Measurements from ENCODE around the gene AP1S2.
"Not testable (repeated sequence)": the region's sequence is repeated elsewhere in the genome, so short reads cannot be mapped to it uniquely, and the experiment has no call there.

Gene AP1S2

DNA sequence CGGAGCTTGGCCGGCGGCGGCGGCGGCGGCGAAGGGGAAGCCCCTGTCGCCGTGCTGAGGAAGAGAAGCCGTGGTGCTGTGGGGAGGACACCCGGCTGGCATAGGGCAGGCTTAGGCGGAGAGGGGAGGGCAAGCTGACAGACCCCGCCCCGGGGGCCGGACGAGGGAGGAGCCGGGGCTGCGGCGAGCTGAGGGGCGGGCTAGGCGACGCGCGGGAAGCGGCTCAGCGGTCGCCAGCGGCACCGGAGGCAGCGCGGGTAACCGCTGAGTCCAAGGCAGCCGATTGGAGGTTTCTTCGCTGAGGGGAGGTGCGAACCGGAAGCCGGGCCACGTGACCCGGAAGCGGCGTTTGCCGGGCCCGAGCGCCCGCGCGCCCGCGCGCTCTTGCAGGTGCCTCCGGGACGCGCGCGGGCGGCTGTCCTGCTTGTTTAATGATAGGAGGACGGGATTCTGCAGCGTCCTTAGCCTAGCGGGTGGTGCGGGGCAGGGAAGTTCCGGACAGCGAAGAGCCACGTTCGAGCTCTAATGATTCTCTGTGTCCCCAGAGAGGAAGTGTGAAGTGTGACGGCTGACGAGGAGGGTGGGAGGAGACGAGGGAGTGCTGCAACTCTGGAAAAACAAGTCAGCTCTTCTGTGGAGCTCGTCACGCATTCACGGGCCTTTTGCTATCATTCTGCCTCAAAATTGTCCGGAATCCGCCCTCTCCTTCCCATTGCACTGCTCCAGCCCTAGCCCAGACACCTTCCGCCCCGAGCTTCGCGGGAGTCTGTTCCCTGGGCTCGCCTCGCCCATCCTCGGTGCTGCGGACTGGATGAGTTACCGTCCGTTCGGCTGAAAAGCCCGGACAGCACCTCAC is at the start of gene AP1S2:
TSS of gene AP1S2 (minus strand) at position 102 of the 856 bp plus-strand sequence. CDS start 2,289 bp downstream, outside the sequence.
- DNase-seq (ENCODE audit: low spot score) = peak; percentile 87

DNA sequence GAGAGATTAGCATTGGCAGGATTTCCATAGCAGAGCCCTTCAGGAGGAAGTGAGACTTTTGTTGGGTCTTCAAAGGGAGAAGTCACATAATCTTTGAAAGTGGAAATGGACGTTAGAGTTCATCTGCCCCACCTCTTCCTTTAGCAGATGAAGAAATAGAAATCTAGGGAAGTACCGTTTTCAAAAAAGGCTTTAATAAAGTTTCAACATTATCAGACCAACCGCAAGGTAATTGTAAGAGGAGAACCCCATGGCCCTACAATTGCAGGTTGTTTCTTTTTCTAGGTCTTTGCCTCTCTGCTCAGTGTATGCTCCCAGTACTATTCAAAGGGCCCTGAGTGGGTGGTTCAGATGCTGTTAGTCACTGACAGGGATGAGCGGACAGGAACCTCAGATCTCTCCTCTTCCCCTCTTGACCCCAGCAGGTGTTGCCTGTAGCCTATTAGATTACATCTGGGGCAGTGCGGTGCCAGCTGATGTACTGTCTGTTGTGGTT is 48.6 kb upstream of the AP1S2 start:
- DNase-seq (ENCODE audit: low spot score) = peak; percentile 23

- no peak for DNase-seq (ENCODE audit: low spot score)
Measured at GRCh38 chrX:15895334-15895733, 40.7 kb upstream of the AP1S2 start.

- DNase-seq (ENCODE audit: low spot score) = no peak
Measured at GRCh38 chrX:15894724-15895123, 40.1 kb upstream of the AP1S2 start.

- no peak for DNase-seq (ENCODE audit: low spot score)
Measured at GRCh38 chrX:15890463-15890862, 35.9 kb upstream of the AP1S2 start.

GRCh38 chrX:15888062-15888461 is 33.4 kb upstream of the AP1S2 start:
- DNase-seq (ENCODE audit: low spot score) = no peak

- no peak for DNase-seq (ENCODE audit: low spot score)
Measured at GRCh38 chrX:15883540-15883863, 28.9 kb upstream of the AP1S2 start.

GRCh38 chrX:15882704-15883539 is 28.3 kb upstream of the AP1S2 start:
- DNase-seq (ENCODE audit: low spot score) = no peak

- no peak for DNase-seq (ENCODE audit: low spot score)
Measured at GRCh38 chrX:15881381-15881897, 26.8 kb upstream of the AP1S2 start.

DNA sequence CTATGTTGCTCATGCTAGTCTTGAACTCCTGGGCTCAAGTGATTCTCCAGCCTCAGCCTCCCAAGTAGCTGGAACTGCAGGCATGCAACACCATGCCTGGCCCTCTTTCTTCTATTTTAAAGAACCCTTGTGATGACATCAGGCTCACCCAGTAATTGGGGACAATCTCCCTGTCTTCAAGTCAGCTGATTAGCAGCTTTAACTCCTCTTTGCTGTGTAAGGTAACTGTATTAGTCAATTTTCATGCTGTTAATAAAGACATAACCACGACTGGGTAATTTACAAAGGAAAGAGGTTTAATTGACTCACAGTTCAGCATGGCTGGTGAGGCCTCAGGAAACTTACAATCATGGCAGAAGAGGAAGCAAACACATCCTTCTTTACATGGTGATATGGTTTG is 23.3 kb upstream of the AP1S2 start:
- DNase-seq (ENCODE audit: low spot score) = not testable (repeated sequence)

DNA sequence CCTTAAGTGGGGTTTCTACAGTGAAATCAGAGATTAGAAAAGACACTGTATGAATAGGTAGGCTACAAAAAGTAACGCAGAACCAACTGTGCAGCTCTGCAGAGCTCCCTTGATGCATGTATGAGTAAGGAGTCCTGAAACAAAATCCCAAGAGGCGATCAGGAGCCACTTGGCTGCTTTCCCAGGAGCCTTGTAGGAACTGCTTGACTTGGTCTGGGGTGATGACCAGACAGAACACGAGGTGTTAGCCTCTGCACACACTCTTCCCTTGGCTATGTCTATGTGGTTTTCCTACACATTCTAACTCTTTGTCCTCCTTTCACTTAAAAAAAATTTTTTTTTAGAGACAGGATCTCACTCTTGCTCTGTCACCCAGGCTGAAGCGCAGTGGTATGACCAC is 22.8 kb upstream of the AP1S2 start:
- DNase-seq (ENCODE audit: low spot score) = no peak

GRCh38 chrX:15874672-15875071 is 20.1 kb upstream of the AP1S2 start:
- no peak for DNase-seq (ENCODE audit: low spot score)

DNA sequence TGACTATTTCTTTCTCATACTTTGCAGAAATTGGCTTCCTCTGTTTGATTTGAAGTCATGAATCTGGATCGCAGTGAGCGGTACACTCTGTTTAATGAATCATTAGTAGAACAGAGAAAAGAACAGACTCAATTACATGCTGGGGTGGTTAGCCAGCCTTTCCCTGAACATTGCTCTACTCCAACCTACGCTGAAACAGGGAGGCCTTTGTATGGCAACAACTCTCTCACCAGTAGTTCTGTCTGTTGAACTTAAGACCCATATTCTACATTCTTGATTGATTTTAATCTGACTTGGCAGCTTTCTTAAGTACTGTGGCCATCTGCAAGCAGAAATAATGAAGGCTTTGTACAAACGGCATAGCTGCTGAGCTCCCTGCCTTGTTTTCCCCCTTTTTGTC is 19.0 kb upstream of the AP1S2 start:
- DNase-seq (ENCODE audit: low spot score) = no peak

DNA sequence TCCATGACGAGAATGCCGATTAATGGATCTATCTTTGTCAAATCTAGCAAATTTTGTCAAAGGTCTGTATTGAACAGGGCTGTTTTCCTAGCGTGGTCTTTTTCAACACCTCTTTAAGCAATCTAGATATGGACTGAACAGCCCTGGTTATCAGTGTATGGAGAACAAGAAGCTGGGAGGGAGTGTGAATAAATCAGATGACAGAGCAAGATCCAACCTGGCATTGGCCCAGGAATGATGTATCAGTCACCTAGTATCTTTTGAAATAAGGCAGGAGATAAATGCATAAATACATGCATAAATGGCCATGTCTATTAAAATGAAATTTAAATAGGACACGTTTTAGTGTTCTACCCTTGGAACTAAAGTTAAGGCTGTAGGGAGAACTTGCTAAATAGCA is 15.7 kb upstream of the AP1S2 start:
- no peak for DNase-seq (ENCODE audit: low spot score)

GRCh38 chrX:15869695-15870094 is 15.1 kb upstream of the AP1S2 start:
- DNase-seq (ENCODE audit: low spot score) = no peak

GRCh38 chrX:15866147-15866546 is 11.5 kb upstream of the AP1S2 start:
- no peak for DNase-seq (ENCODE audit: low spot score)

DNA sequence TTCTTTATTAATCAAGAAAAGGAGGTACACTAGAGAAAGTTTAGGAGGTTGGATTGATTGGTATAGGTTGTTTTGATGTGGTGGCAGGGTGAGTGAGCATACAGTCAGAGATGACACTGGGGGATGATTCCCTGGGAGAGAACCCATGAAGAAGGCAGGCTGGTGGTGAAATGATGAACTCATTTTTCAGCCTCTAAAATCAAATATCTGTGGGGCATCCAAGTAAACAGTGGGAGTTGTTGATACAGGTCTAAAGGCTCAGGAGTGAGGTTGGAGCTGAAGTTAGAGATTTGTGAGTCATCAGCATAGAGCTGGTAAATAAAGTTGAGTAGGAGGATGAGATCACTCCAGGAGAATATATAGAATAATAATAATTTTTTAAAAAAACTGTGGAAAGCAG is 10.0 kb upstream of the AP1S2 start:
- no peak for DNase-seq (ENCODE audit: low spot score)

GRCh38 chrX:15864023-15864422 is 9.4 kb upstream of the AP1S2 start:
- no peak for DNase-seq (ENCODE audit: low spot score)

- no peak for DNase-seq (ENCODE audit: low spot score)
Measured at GRCh38 chrX:15860921-15861320, 6.3 kb upstream of the AP1S2 start.

GRCh38 chrX:15858051-15858450 is 3.4 kb upstream of the AP1S2 start:
- no peak for DNase-seq (ENCODE audit: low spot score)

DNA sequence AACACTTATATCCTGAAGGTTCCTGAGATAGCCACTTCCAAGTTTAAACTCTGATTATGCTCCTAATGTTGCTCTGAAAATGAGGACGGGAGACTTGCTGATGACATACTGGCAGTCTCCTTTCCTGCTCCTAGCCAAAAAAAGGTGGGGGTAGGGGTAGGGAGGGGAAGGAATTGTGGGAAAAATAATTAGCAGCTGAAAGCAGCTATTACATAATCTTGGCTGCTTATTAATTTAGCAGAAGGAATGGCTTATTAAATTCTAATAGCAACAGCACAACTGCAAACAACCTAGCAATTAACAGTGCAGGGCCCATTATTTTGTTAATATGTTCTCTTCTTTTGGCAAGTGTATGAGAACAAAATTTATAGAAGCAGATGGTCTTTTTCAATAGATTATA is 2.0 kb upstream of the AP1S2 start:
- no peak for DNase-seq (ENCODE audit: low spot score)

GRCh38 chrX:15856222-15856587 is 1.6 kb upstream of the AP1S2 start:
- no peak for DNase-seq (ENCODE audit: low spot score)

Data from germinal center (tissue), 1 donor.